ENCODE measurements around the gene CERS3.

Gene CERS3

DNA sequence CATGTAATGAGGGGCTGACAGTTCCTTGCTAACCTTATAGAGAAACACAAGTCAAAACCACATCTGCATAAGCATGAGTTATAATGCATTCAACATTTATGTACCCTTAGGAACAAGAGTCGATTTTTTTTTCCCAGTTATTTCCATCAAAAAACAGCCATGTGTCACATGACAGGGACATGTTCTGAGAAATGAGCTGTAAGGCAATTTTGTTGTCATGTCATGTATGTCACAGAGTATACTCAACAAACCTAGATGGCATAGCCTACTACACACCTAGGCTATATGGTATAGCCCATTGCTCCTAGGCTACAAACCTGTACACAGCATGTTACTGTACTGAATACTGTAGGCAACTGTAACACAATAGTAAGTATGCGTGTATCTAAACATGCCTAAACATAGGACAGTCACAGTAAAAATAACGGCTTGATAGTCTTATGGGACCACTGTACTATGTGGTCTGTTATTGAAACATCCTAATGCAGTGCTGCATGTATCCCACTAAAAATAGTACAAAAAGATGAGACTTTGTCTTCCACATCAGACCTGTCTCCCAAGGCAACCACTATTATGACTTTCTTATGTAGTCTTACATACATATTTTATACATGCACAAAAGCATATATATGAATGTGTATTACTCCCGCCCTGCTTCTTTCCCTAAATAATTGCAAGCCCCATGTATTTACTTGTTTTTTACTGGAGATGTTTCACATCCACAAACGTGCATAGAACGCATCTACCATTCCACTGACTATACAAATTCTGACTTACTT, 38.3 kb upstream of the CERS3 start:
- no peak for DNase-seq (ENCODE audit: low spot score)
- TF ChIP-seq, protein P1, sequence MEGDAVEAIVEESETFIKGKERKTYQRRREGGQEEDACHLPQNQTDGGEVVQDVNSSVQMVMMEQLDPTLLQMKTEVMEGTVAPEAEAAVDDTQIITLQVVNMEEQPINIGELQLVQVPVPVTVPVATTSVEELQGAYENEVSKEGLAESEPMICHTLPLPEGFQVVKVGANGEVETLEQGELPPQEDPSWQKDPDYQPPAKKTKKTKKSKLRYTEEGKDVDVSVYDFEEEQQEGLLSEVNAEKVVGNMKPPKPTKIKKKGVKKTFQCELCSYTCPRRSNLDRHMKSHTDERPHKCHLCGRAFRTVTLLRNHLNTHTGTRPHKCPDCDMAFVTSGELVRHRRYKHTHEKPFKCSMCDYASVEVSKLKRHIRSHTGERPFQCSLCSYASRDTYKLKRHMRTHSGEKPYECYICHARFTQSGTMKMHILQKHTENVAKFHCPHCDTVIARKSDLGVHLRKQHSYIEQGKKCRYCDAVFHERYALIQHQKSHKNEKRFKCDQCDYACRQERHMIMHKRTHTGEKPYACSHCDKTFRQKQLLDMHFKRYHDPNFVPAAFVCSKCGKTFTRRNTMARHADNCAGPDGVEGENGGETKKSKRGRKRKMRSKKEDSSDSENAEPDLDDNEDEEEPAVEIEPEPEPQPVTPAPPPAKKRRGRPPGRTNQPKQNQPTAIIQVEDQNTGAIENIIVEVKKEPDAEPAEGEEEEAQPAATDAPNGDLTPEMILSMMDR (IDR thresholded peaks at IDR 0.05; ENCODE audit: extremely low read depth, missing control alignments): no peak

DNA sequence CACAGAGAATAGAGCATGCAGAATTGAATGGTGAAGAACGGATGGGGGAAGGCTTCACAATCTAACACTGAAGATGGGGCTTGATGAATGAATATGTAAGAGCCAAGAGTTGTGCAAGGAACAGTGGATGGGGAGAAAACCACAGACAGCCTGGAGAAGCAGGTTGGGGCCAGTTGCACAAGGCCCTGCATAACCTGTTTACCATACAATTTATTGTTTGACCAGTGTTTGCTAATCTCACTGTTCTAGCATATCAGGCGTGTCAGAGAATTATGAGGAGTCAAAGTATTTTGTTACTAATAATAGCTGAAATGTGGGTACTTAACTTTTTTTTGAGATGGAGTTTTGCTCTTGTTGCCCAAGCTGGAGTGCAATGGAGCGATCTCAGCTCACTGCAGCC, 36.8 kb upstream of the CERS3 start:
- TF ChIP-seq, protein P1 (IDR thresholded peaks at IDR 0.05; ENCODE audit: extremely low read depth, missing control alignments): no peak
- no peak for DNase-seq (ENCODE audit: low spot score)

DNA sequence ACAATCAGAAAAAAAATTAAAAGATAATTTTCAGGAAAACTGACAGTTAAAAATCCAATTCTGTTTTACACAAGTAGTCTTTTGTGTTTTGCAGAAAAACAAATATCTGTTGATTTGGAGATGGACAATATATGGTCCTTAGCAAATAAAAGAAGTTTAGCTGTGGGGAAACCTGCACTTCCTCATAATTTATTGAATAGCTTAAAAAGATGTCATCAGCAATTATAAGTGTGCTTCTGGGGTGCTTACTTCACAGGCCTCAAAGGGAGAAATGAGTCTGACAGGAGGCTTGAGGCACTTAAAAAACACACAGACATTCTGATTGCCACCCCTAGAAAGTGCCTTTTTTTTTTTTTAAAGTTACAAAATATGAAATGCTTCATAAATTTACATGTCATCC, 31.6 kb upstream of the CERS3 start:
- TF ChIP-seq, protein P1 (IDR thresholded peaks at IDR 0.05; ENCODE audit: extremely low read depth, missing control alignments): no peak
- DNase-seq (ENCODE audit: low spot score): no peak

DNA sequence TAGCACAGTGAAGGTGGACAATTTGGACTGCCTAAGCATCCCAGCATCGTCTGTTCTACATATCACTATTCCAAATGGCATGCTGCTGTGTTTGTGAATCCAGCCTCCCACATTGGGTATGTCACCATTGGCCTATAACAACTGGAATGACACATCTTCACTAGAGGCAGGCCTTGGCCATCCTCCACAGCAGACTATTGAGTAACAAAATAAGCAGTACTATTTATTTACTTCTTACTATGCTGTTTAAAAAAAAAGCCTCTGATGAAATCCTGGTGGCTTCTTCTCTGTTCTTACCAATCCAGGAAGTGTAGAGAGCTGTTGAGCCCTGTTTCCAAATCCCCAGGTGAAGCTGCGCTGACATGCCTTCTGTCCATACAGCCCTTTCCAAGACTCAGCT, 30.6 kb upstream of the CERS3 start:
- no peak for DNase-seq (ENCODE audit: low spot score)

DNA sequence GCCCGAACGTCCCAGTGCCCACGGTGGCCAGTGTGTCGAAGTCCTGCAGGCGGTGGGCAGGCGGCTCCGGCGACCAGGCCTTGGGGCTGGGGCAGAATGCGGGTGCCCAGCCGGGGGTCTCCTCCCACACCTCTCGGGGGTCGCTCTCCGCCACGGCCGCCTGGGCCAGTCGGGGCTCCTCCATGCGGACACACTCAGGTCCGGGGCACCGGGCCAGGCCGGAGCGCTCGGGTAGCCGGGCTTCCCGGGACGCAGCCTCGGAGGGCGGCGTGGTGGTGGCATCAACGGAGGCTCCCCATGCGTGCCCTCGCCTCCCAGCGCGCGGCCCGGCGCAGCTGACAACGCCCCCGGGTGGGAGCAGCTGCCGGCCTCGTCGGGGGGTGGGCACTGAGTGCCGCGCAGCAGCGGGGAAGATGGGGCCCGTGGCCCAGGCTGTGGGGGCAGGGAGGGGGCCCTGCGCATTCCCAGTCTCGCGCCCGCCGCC, 30.1 kb upstream of the CERS3 start:
- DNase-seq (ENCODE audit: low spot score): no peak
- TF ChIP-seq, protein P1 (IDR thresholded peaks at IDR 0.05; ENCODE audit: extremely low read depth, missing control alignments): no peak

More for the DNA sequence above, 30.6 kb upstream of the CERS3 start:
- TF ChIP-seq, protein P1 (IDR thresholded peaks at IDR 0.05; ENCODE audit: extremely low read depth, missing control alignments): no peak

DNA sequence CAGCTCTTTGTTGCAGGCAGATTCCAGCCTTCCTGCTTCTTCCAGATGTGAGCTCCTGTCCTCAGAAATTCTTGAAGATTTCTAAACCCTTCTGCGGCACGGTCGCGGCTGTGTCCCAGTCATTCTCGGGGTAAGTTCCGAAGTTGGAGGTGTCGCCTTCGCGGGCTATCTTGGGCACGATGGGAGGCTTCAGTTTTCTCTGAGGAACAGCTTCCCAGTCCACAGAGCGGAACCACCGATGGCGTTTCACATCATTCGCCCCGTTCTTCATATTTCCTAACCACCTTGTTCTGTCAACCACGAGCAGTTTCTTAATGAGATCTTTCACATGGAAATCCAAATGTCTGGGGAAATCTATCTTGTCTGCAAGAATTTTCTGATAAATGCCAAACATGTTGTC, 24.7 kb upstream of the CERS3 start:
- TF ChIP-seq, protein P1 (IDR thresholded peaks at IDR 0.05; ENCODE audit: extremely low read depth, missing control alignments): no peak
- DNase-seq (ENCODE audit: low spot score): no peak

DNA sequence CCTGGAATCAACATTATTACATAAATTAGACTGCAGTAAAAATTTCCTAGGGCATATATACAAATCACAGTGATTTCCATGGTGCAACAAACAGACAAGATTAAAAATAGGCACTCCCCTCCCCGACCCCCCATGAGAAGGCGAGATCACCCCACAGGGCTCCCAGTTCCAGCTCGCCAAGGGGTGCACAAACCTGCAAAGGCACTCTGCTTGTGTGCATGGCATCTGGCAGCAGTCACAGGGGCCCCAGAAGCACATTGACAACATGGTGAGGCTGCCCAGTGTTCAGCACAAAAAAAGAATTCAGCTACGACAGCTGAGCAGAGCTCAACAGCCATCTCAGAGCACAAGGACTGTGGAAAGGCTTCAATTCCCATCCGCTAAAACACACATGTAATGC, 19.2 kb upstream of the CERS3 start:
- DNase-seq (ENCODE audit: low spot score): no peak
- TF ChIP-seq, protein P1 (IDR thresholded peaks at IDR 0.05; ENCODE audit: extremely low read depth, missing control alignments): no peak

Measured in GM20000 (cell line).